HG03064 (cell line): Measurements from ENCODE around the gene SORL1-AS1.

Source experiments
- ATAC-seq: cut with Tn5 transposase; IDR thresholded peaks from one replicate; pipeline ENCODE4 v1.9.1; 2021; ENCODE audit warnings: low read depth; ENCODE audit not compliant: unreplicated experiment

The SORL1-AS1 gene

GRCh38 chr11:121406291-121406690, 46.5 kb downstream of the SORL1-AS1 start:
- ATAC-seq, result no peak

GRCh38 chr11:121405646-121406045, 47.1 kb downstream of the SORL1-AS1 start:
- ATAC-seq, result no peak

- no peak for ATAC-seq
These were observed 58.0 kb downstream of the SORL1-AS1 start for GRCh38 chr11:121394785-121395184.

GRCh38 chr11:121393855-121394254, 58.9 kb downstream of the SORL1-AS1 start:
- ATAC-seq, result no peak

GRCh38 chr11:121391914-121392313, 60.9 kb downstream of the SORL1-AS1 start:
- no peak for ATAC-seq

- ATAC-seq, result no peak
These were observed 63.1 kb downstream of the SORL1-AS1 start for GRCh38 chr11:121389651-121390050.
